Neural progenitor cell (in vitro differentiated cells): Measurements from ENCODE around the gene NDUFC1.

Experiments
- EZH2 ChIP-seq: fragments of 200-600 bp; sonication (generic); IDR thresholded peaks from 2 replicates; pipeline ENCODE4 v1.6.1; 2017; ENCODE audit warnings: antibody characterized with exemption, mild to moderate bottlenecking, moderate library complexity
- EZH2phosphoT487 ChIP-seq: fragments of 200-600 bp; sonication (generic); IDR thresholded peaks from 2 replicates; pipeline ENCODE4 v1.6.1; 2017; ENCODE audit warnings: antibody characterized with exemption
- TF ChIP-seq, protein P1 (sequence below): fragments of 200-600 bp; sonication (generic); IDR thresholded peaks from 2 replicates; pipeline ENCODE4 v1.5.1; 2017; ENCODE audit warnings: antibody characterized with exemption, mild to moderate bottlenecking

DNA sequence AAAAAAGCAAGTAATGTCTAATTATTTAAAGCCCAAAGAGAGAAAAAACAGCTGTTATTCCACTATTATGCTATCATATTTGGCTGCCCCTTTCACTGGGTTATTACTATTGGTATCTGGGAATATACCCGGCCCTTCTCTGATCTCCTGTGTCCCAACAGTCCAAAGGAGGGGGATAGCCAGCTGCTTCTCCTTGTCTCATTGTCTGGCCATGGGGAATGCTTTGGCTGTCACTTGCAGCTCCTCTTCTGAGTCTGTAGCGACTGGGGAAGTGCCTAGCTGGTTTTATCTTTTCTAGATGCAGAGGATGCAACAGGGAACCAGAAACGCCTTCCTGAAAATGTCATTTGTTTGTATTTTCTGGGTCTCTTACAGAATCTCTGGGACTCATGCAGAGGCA lies 56.1 kb downstream of the NDUFC1 start:
- TF ChIP-seq, protein P1, sequence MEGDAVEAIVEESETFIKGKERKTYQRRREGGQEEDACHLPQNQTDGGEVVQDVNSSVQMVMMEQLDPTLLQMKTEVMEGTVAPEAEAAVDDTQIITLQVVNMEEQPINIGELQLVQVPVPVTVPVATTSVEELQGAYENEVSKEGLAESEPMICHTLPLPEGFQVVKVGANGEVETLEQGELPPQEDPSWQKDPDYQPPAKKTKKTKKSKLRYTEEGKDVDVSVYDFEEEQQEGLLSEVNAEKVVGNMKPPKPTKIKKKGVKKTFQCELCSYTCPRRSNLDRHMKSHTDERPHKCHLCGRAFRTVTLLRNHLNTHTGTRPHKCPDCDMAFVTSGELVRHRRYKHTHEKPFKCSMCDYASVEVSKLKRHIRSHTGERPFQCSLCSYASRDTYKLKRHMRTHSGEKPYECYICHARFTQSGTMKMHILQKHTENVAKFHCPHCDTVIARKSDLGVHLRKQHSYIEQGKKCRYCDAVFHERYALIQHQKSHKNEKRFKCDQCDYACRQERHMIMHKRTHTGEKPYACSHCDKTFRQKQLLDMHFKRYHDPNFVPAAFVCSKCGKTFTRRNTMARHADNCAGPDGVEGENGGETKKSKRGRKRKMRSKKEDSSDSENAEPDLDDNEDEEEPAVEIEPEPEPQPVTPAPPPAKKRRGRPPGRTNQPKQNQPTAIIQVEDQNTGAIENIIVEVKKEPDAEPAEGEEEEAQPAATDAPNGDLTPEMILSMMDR, result no peak
- TF ChIP-seq EZH2 (no peak), EZH2phosphoT487 (no peak)
